GM18909 (cell line): Measurements from ENCODE around the gene CENPC.

Source experiments
- ATAC-seq: cut with Tn5 transposase; IDR thresholded peaks from one replicate; pipeline ENCODE4 v1.9.1; 2021; ENCODE audit warnings: mild to moderate bottlenecking; ENCODE audit not compliant: unreplicated experiment, poor library complexity

CENPC gene

DNA sequence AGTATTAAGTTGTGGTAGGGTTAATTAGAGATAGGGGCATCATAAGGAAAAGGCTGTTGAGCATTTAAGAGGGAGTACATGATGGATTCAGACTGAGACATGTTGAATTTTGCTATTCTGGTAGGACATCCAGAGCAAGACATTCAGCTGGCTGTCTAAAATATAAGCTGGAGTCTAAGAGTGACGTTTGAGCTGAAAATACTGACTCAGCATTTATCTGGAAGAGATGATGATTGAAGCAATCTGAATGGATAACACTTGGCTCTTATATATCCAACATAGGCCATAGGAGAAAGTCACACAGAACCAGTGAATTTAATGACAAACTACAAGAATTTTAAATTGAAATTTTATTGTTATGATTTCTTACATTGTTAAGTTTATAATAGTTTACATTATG, 114.3 kb downstream of the CENPC start:
- no peak for ATAC-seq

- no peak for ATAC-seq
Observed at GRCh38 chr4:67428819-67429218, 116.5 kb downstream of the CENPC start.
